NCI-H2227 (cell line): ENCODE measurements around the gene FAM184B.

ENCODE experiments used
- DNase-seq: peaks from one replicate; lab custom pipeline; 2025; ENCODE audit not compliant: unreplicated experiment; lab: John Stamatoyannopoulos, UW

Gene FAM184B

DNA sequence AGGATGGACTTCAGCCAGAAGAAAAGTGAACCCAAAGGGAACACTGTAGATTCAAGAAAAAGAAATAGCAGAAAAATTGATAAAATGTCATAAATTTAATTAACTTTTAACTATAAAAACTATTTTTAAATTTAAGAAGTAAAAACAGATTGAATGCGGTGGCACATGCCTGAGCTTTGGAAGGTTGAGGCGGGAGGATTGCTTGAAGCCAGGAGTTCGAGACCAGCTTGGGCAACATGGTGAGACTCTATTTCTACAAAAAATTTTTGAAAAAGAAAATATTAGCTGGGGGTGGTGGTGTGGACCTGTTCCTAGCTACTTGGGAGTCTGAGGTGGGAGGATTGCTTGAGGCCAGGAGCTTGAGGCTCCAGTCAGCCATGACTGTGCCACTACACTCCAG lies 3.0 kb downstream of the FAM184B start:
- DNase-seq: no peak

GRCh38 chr4:17773135-17773698 lies 8.2 kb downstream of the FAM184B start:
- no peak for DNase-seq

- no peak for DNase-seq
Observed at GRCh38 chr4:17771284-17771908, 10.0 kb downstream of the FAM184B start.

DNA sequence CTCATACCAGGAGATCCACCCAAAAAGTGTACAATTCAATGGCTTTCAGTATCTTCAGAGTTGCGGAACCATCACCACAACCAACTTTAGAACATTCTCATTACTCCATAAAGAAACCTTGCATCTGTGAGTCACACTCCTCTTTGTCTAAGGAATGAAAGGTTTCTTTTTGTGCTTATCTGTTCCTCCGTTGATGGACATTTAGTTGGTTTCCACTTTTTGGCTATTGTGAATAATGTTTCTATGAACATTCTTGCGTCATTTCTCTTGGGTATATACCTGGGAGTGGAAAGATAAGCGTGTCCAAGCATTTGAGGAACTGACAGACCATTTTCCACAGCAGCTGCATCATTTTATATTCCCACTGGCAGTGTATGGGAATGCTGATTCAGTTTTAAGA lies 10.6 kb downstream of the FAM184B start:
- no peak for DNase-seq

GRCh38 chr4:17769406-17770174 lies 11.8 kb downstream of the FAM184B start:
- no peak for DNase-seq

DNA sequence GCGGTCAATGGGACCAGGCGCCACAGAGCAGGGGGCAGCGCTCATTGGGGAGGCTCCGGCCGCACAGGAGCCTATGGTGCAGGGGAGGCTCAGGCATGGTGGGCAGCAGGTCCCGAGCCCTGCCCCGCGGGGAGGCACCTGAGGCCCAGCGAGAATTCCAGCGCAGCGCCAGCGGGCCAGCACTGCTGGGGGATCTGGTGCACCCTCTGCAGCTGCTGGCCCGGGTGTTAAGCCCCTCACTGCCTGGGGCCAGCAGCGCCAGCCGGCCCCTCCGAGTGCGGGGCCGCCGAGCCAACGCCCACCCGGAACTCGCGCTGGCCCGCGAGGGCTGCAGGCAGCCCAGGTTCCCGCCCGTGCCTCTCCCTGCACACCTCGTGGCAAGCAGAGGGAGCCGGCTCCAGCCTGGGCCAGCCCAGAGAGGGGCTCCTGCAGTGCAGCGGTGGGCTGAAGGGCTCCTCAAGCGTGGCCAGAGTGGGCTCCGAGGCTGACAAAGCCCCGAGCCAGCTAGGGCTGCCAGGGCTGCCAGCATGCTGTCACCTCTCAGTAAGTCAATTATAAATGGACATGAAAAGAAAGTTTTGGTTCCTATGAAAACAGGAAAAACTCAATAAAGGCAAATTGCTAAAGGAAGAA lies 14.5 kb downstream of the FAM184B start:
- no peak for DNase-seq

DNA sequence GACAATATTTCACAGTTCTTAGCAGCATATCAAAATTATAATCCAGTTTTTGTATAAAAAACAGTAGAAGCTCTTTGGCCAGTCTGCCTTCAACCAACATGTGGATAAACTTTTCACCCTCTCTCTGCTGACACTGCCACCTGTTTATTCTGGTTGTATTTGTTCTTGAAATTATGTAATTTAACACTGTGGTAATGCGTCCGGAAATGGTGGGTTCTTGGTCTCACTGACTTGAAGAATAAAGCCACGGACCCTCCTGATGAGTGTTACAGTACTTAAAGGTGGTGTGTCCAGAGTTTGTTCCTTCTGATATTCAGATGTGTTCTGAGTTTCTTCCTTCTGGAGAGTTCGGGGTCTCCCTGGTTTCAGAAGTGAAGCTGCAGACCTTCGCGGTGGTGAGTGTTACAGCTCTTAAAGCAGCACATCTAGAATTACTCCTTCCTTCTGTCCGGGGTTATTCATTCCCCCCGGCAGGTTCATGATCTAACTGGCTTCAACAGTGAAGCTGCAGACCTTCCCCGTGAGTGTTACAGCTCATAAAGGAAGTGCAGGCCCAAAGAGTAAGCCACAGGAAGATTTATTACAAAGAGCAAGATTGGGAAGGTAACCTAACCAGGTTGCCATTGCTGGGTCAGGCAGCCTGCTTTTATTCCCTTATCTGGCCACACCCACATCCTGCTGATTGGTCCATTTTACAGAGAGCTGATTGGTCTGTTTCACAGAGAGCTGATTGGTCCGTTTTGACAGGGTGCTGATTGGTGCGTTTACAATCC lies 15.7 kb downstream of the FAM184B start:
- DNase-seq: no peak

DNA sequence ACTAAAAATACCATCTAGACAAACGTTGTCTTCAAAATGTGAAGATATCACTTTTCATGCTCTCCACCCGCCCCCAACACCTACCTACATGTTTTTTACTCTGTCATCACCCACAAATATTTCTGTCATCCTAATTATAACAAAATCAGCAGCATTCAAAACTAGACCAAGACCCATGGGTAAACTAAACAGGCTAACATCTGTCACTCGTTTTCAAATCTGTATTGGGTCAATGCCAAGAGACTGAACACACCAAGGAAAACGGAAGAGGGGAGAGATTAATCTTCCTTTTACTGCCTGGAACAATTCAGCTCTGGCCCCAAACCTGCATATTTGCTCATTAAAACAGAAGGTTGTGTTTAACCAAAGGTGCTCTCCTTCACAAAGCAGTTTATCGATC lies 17.5 kb downstream of the FAM184B start:
- DNase-seq: no peak

DNA sequence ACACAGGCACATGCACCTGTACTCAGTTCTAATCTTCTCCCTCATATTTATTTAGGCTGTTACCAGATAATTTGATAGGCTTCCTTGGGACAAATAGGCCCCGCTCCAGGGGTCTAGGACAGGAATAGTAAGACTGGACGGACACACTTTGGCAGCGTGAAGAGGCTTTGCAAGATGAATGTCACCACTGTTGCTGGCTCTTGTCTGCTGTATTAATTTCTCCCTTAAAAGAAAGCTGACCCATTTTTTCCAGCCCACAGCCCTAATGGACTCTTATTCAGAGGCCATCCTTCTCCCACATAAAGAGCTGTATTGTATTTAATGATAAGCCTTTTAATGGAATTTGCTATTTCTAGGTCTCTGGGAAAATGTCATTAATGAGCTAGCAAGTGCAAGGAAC lies 18.0 kb downstream of the FAM184B start:
- DNase-seq: peak; percentile 12

- DNase-seq: no peak
Observed at GRCh38 chr4:17762726-17763125, 18.7 kb downstream of the FAM184B start.

DNA sequence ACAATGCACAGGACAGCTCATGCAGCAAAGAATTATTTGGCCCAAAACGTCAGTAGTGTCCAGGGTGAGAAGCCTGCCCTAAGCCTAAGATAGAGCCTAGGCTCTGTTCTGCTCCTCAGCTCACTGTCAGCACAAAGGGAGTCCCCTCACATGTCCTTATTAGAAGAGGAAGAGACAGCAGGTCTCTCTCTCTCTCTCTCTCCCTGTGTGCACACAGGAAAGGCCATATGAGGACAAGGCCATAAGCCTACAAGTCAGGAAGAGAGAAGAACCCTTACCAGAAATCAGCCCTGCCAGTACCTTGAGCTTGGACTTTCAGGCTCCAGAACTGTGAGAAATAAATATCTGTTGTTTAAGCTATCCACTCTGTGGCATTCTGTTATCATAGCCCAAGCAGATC lies 20.4 kb downstream of the FAM184B start:
- DNase-seq: no peak

GRCh38 chr4:17760626-17761025 lies 20.8 kb downstream of the FAM184B start:
- DNase-seq: no peak

GRCh38 chr4:17758485-17758884 lies 22.9 kb downstream of the FAM184B start:
- peak; percentile 71 for DNase-seq

DNA sequence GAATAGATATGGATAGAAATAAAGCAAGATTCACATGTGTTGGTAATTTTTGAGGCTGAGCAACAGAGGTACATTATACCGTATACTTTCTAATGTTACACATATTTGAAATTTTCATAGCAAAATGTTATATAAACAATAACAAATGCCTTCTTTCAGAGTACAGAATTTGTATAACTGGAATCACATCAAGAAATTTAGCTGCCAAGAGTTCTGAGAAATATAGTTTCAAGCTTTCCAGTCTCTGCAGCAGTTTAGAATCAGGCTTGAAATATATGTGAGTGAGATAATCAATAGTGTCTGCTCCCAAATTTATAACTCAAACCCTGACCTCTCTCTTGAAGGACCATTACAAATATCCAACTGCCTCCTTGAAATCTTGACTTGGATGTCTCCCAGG lies 23.8 kb downstream of the FAM184B start:
- DNase-seq: no peak

DNA sequence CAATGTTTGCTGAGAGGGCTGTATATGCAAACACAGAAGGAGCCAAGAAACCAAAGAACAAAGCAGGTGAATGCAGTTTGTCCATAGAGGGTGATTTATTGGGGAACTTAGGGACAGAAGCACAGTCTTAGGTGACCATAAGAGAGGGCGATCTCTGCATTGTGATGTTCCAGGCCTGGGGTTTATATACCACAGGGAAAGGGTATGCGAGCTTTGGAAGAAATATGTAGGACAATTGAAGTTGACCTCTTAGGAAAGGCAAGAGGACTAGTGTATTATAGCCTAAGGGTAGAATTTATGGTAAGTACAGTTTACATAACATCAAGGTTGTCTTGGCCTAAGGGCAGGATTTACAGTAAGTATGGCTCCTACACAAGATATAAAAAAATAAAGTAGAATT lies 27.8 kb downstream of the FAM184B start:
- DNase-seq: no peak

GRCh38 chr4:17740702-17741101 lies 40.7 kb downstream of the FAM184B start:
- no peak for DNase-seq

- DNase-seq: no peak
Observed at GRCh38 chr4:17736484-17736883, 44.9 kb downstream of the FAM184B start.

DNA sequence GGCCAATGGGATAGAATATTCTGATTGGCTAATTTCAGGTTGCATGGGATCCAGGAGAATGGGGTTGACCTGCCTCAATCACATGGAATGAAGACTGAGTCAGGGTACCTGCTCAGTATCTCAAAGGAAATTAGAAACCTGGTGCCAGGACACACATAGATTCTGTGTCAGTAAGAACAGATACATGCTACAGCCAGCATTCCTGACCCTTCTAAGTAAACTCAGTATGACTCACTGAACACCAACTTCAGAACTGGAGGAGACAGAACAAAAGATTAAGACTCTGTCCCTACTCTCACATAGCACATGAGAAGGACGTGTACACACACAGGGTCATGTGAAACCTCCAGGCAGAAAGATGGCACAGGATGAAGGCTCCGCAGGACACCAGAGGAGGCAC lies 54.5 kb downstream of the FAM184B start:
- DNase-seq: no peak

DNA sequence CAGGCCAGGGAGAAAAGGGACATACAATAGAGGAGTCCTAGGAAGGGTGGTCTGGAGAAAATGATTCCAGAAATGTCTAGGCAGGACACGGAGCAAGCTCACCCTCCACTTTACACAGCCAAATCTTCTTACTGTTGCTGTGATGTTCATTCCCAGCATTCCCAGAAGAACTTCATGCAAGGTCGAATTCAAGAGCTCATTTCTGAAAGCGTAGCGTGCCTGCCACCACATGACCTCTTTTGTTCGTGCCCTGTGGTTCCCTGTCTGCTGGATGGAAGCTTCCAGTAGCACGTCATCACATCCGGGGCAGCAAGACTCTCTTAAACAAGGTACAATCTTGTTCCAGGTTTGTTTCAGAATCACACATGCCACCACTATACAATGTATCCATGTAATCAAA lies 57.8 kb downstream of the FAM184B start:
- no peak for DNase-seq

DNA sequence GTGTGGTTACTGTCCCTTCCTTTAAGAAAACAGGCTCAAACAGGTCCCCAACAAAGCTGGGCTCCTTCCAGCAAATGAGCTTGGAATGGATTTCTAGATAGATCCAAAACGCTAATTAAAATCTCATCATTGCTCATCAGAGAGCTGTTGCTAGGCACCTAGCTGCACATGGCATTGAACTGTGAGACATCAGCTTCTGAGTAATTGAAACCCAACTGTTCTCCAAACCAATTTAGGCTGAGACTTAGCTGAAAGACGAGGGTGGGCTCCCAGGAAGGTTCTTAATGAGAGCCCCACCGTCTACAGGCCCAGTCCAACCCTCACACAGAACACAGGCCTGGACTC lies 59.1 kb downstream of the FAM184B start:
- no peak for DNase-seq
